Measurements from ENCODE around the gene LAMB4.

- TF ChIP-seq CTCF (IDR thresholded peaks at IDR 0.05) = no peak
- no peak for TF ChIP-seq POLR2A (IDR thresholded peaks at IDR 0.05)
These were observed 154.7 kb downstream of the LAMB4 start for GRCh38 chr7:107975394-107976013.

All from Peyer's patch (tissue), 4 donors.